Effector memory CD4-positive, alpha-beta T cell (primary cell): ENCODE measurements around the gene SLC34A3.
A peak's percentile ranks its signal among the peaks of the same experiment; 100 is the strongest.

Source experiments
- DNase-seq, 3 donors: peaks; one replicate each; pipeline ENCODE4 v3.0.0-alpha.2; 2020
- H3K27ac ChIP-seq: 2 replicates; pipeline ENCODE4 v1.7.0; 2013; ENCODE audit warnings: mild to moderate bottlenecking, low read length, moderate library complexity; ENCODE audit not compliant: insufficient read depth, poor library complexity, severe bottlenecking
- H3K27me3 ChIP-seq: replicated peaks from 2 replicates; pipeline ENCODE4 v1.7.0; 2013; ENCODE audit warnings: mild to moderate bottlenecking, low read length; ENCODE audit not compliant: insufficient read depth, control insufficient read depth, poor library complexity, severe bottlenecking
- H3K36me3 ChIP-seq: 2 replicates; pipeline ENCODE4 v1.7.0; 2013; ENCODE audit warnings: mild to moderate bottlenecking, low read length, moderate library complexity; ENCODE audit not compliant: control insufficient read depth, insufficient read depth
- H3K4me1 ChIP-seq: 2 replicates; pipeline ENCODE4 v1.7.0; 2013; ENCODE audit warnings: low read length, mild to moderate bottlenecking; ENCODE audit not compliant: control insufficient read depth, insufficient read depth, poor library complexity, severe bottlenecking
- H3K4me3 ChIP-seq: 2 replicates; pipeline ENCODE4 v1.7.0; 2013; ENCODE audit warnings: low read length, low read depth, mild to moderate bottlenecking; ENCODE audit not compliant: insufficient read depth, poor library complexity, severe bottlenecking
- H3K9me3 ChIP-seq: 2 replicates; pipeline ENCODE4 v1.7.0; 2013; ENCODE audit warnings: mild to moderate bottlenecking, low read length, moderate library complexity; ENCODE audit not compliant: control insufficient read depth

SLC34A3 gene

DNA sequence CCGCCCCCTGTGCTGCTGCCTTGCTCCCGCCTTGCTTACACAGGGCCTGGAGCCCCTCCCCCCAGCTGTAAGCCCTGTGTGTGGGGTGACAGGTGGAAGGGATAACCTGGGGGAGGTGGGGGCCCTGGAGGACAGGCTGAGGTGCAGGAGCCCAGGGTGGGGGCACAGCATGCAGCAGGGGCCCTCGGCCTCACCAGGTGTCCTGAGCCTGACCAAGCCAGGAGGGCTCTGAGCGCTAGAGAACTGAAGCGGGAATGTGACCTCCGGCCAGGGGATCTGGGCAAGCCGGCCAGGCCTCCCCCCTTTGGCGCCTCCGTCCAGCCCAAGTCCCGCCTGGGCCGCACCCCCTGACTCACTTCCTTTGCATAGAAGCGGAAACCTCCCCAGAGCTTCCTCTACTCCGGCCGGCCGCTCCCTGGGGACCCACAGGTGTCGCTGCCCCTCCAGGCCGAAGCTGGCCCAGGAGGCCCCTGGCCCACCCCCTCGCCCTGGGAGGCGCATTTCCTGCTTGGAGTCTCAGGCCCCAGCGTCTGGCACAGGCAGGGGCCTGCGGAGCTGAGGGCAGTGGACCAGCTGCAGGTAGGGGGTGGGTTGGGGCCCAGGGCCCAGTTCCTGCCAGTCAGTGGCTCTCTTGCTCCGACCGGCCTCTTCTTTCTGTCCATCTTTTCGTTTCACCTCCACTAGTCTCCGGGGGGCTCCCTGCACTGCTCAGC is 46.8 kb downstream of the SLC34A3 start, which contains the start of gene TOR4A:
TSS of gene TOR4A (plus strand) at position 398 of the 713 bp plus-strand sequence. CDS start 964 bp downstream, outside the sequence.
- Histone ChIP-seq H3K36me3 (peaks cover 15% of the 10 kb centered on the region), H3K27ac (no peak within 1 kb of the TSS), H3K4me3 (peak within 1 kb of the TSS; percentile 63), H3K27me3 (no peaks in the 10 kb centered on the region), H3K4me1 (peaks cover 19% of the 10 kb centered on the region), H3K9me3 (no peaks in the 10 kb centered on the region)
- no peak for DNase-seq

DNA sequence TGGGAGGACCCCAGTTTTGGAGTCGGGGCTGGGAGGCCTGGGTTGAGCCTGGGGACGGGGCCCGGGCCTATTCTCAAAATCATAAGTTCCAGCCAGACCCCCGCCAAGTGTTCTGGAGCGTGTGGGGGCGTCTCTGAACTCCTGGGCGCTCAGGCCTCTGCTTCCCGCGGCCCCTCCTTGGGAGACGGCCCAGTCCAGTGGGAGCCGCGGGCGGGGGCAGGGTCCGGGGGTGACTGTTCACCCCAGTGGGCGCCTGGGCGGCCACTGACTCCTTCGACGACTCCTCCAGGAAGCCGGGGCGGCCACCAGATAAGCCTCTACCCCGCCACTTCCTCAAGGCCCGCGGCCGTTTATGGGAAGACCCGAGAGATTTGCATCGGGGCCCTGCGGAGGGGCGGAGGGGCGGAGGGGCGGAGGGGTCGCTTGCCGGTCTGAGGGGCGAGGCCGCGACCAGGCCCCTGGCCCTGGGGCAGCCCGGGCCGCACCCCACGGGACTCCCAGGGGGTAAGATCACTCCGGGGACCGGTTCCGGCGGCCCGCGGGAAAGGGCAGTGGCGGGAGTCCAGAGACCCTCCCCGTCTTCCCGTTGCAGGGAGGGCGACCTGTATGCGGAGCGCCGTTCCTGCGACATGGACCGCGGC is 47.5 kb downstream of the SLC34A3 start:
- Histone ChIP-seq H3K4me3 (peak overlapping the region; percentile 63), H3K27me3 (no peaks in the 10 kb centered on the region), H3K27ac (no peak overlapping the region), H3K36me3 (peaks cover 8% of the 10 kb centered on the region), H3K4me1 (peaks cover 19% of the 10 kb centered on the region), H3K9me3 (no peaks in the 10 kb centered on the region)
- DNase-seq, result no peak

DNA sequence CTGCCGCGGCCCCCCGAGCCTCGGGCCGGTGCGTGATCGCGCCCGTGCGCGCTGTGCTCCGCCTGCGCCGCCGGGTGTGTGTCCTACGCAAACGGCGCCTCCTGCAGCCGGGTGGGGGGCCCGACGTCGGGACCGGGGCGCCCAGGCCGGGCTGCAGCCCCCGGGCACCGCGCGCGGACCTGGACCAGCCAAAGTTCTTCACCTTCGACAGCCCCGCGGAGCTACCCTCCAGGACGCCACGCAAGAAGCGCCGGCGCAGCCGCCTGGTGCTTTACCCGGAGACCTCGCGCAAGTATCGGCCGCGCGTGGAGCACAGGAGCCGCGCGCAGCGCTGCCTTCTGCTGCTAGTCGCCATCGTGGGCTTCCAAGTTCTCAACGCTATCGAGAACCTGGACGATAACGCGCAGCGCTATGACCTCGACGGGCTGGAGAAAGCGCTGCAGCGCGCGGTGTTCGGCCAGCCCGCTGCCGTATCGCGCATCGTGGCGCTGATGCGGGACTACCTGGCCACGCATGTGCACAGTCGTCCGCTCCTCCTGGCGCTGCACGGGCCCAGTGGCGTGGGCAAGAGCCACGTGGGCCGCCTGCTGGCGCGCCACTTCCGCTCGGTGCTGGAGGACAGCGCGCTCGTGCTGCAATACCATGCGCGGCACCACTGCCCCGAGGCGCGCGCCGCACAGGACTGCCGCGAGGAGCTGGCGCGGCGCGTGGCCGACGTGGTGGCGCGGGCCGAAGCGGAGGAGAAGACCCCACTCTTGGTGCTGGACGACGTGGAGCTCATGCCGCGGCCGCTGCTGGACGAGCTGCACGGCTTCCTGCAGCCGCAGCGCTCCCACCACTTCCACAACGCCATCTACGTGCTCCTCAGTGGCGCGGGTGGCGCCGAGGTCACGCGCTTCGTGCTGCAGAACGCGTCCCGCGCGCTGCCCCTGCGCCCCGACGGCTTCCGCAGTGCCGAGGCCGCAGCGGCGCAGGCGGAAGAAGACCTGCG is 48.3 kb downstream of the SLC34A3 start:
- Histone ChIP-seq H3K4me1 (peaks cover 19% of the 10 kb centered on the region), H3K27ac (no peak overlapping the region), H3K4me3 (no peak overlapping the region), H3K36me3 (peaks cover 5% of the 10 kb centered on the region), H3K27me3 (no peaks in the 10 kb centered on the region), H3K9me3 (no peaks in the 10 kb centered on the region)
- DNase-seq, result no peak

DNA sequence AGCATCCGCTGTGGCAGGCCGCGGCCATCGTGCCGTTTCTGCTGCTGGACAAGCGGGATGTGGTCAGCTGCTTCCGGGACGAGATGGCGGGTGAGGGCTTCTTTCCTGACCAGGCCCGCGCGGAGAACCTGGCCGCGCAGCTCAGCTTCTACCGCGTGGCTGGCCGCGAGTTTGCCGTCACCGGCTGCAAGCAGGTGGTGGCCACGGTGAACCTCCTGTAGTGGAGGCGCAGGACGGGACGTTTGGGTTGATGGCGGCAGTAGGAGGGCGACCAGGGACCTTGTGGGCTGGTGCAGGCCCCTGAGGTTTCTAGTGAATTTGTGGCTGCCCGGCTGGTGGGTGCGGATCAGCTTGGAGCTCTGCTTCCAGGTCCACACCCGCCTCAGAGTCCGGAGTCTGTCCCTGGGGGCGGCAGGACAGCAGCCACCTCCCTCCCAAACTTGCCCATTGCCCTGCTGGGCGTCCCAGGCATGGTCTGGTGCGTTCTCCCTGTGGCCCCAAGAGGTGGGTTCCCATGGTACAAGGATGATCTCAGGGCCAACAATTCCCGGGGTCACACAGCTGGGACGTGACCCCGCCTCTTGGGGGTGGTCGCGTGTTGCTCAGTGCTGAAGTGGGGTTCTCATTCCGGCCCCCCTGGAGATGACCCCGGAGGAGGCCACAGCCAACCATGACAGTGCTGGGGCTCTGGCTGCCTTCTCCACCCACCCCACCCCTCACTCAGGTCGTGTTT is 49.2 kb downstream of the SLC34A3 start:
- Histone ChIP-seq H3K27me3 (no peaks in the 10 kb centered on the region), H3K27ac (no peak overlapping the region), H3K36me3 (peaks cover 5% of the 10 kb centered on the region), H3K4me1 (peaks cover 19% of the 10 kb centered on the region), H3K4me3 (no peak overlapping the region), H3K9me3 (no peaks in the 10 kb centered on the region)
- DNase-seq, result no peak

DNA sequence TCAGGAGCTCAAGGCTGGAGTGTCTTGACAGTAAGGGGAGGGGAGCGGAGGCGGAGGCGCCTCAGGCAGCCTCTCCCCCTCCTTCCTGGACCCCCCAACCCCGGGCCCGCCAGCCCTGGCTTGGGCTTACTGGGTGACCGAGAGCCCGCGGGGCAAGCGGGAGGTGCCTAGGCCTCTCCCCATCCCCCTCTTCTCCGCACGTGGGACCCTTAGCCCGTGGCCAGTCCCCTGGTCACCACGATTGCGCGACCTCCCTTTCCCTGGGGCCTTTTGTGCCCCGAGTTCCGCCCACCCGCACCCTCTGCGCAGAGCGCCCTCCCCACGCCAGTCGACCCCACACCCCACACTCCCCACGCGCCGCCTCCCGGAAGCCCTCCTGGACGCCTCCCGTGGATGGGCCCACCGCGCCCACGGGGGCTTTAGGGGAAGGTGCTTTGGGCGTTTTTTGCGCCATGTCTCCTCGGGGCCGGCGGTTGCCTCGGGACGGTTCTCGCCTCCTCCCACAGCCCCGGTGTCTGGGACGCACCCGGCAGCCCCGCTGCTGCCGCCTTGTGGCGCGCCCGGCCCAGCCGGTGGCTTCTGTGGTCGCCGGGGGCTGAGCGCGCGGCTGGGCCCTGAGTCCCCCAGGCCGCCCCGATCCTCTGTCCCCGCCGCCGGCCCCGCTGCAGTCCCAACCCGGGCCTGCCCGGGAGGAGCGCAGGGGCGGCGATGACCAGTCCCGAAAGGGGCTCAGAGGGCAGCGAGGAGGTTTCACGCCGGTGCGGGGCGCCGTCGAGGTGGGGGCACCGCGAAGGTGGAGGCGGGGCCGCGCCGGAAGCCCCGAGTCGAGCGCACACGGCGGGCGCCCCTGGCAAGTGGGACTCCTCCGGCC is 50.0 kb downstream of the SLC34A3 start:
- DNase-seq, result no peak
- Histone ChIP-seq H3K4me1 (peaks cover 19% of the 10 kb centered on the region), H3K27ac (no peak overlapping the region), H3K4me3 (no peak overlapping the region), H3K36me3 (peaks cover 5% of the 10 kb centered on the region), H3K9me3 (no peaks in the 10 kb centered on the region), H3K27me3 (no peaks in the 10 kb centered on the region)

DNA sequence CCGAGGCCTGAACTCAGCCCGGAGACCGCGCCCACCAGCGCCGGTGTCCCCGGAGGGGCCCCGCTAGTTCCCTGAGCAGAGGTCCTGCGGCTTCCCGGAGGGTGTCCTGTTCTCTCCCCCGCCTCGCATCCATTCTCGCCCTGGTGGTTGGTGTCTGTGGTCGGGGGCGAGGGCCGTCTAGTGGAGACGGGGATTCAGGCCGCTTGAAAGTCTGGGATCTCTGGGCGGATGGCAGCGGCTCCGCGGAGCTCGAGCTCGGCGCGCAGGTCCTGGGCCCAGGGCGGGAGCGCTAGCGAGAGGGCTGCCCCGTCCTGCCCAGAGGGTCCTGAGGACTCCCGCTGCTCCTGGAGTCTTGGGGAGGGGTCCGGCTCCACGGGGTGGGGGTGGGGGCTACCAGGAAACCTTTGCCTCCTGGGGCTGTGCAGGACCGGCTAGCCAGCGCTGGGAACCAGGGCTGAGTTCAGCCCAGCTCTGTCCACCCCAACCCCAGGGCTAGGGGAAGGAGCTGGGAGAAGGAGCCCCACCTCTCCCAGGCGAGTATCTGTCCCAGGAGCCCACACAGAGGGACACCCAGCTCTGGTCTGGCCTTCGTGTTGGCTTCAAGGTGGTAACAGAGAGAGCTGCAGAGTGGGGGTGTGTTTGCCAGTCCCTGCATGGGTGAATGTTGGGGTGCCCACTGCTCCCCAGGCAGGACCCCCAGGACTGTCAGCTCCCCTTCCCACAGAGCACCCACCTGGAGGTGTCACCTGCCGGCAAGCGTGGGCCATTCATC is 50.8 kb downstream of the SLC34A3 start:
- Histone ChIP-seq H3K36me3 (peaks cover 5% of the 10 kb centered on the region), H3K27ac (no peak overlapping the region), H3K4me1 (peaks cover 19% of the 10 kb centered on the region), H3K27me3 (no peaks in the 10 kb centered on the region), H3K4me3 (no peak overlapping the region), H3K9me3 (no peaks in the 10 kb centered on the region)
- DNase-seq, result no peak
